ENCODE data around the gene HBEGF. TPM values are rescaled to one million over a fixed set of nuclear protein-coding genes. Genes with fewer than 3 reads are reported as not detected.

Gene HBEGF
- total and polyA plus RNA-seq, 5 experiments from 2014 or later: 0.06 to 0.44 (median 0.30) TPM; not detected in 2

- peaks cover 17 to 57% (median 44%) of the 10 kb centered on the region in 4 donors for H3K4me1 Mint-ChIP-seq
- POLR2A ChIA-PET: no interaction called here
- no peaks in the 10 kb centered on the region for H3K36me3 Mint-ChIP-seq
- peak overlapping the region in 8 of 10 donors; percentile 20 to 76 (median 63) for H3K27ac Mint-ChIP-seq
- no peaks in the 10 kb centered on the region for H3K9me3 Mint-ChIP-seq
- peak overlapping the region in 7 of 10 donors; percentile 27 to 74 (median 57) for H3K4me3 Mint-ChIP-seq
- peaks cover 0 to 1% (median under 1%) of the 10 kb centered on the region in 5 donors for H3K27me3 Mint-ChIP-seq
- no peak for ATAC-seq
- DNase-seq: no peak
These were observed 3.5 kb downstream of the HBEGF start for GRCh38 chr5:140342896-140343295.

GRCh38 chr5:140342287-140342686 is 4.1 kb downstream of the HBEGF start:
- POLR2A ChIA-PET: no interaction called here
- ATAC-seq: peak in 1 of 2 donors; percentile 20
- peaks cover 17 to 53% (median 42%) of the 10 kb centered on the region in 4 donors for H3K4me1 Mint-ChIP-seq

GRCh38 chr5:140341591-140341990 is 4.8 kb downstream of the HBEGF start:
- H3K27me3 Mint-ChIP-seq: no peaks in the 10 kb centered on the region
- DNase-seq (no peak), ATAC-seq (no peak)
- POLR2A ChIA-PET: no interaction called here
- H3K36me3 Mint-ChIP-seq: no peaks in the 10 kb centered on the region
- peak overlapping the region in 2 of 10 donors; percentile 41 to 67 for H3K4me3 Mint-ChIP-seq
- peaks cover 17 to 47% (median 38%) of the 10 kb centered on the region in 4 donors for H3K4me1 Mint-ChIP-seq
- peak overlapping the region in 3 of 10 donors; percentile 58 to 85 (median 76) for H3K27ac Mint-ChIP-seq
- no peaks in the 10 kb centered on the region for H3K9me3 Mint-ChIP-seq

More at GRCh38 chr5:140342287-140342686, 4.1 kb downstream of the HBEGF start:
- DNase-seq: peak in 2 of 10 donors; percentile 31 to 36
- Mint-ChIP-seq H3K27ac (peak overlapping the region; percentile 20 to 76 (median 66)), H3K27me3 (peaks cover 0 to 1% (median 0%) of the 10 kb centered on the region in 5 donors), H3K36me3 (no peaks in the 10 kb centered on the region), H3K9me3 (no peaks in the 10 kb centered on the region), H3K4me3 (peak overlapping the region; percentile 27 to 74 (median 54))

GRCh38 chr5:140340605-140341121 is 5.7 kb downstream of the HBEGF start:
- H3K9me3 Mint-ChIP-seq: no peaks in the 10 kb centered on the region
- no peaks in the 10 kb centered on the region for H3K36me3 Mint-ChIP-seq
- no peaks in the 10 kb centered on the region for H3K27me3 Mint-ChIP-seq
- peak overlapping the region in 1 of 10 donors; percentile 21 for H3K27ac Mint-ChIP-seq
- ATAC-seq (no peak), DNase-seq (no peak)
- POLR2A ChIA-PET: no interaction called here
- peaks cover 17 to 47% (median 36%) of the 10 kb centered on the region in 4 donors for H3K4me1 Mint-ChIP-seq
- H3K4me3 Mint-ChIP-seq: no peak overlapping the region

GRCh38 chr5:140339636-140340035 is 6.8 kb downstream of the HBEGF start:
- no peak overlapping the region for H3K4me3 Mint-ChIP-seq
- peaks cover 14 to 39% (median 30%) of the 10 kb centered on the region in 4 donors for H3K4me1 Mint-ChIP-seq
- DNase-seq (no peak), ATAC-seq (no peak)
- no peaks in the 10 kb centered on the region for H3K27me3 Mint-ChIP-seq
- no peak overlapping the region for H3K27ac Mint-ChIP-seq
- POLR2A ChIA-PET: no interaction called here
- H3K9me3 Mint-ChIP-seq: no peaks in the 10 kb centered on the region
- H3K36me3 Mint-ChIP-seq: no peaks in the 10 kb centered on the region

GRCh38 chr5:140338908-140339307 is 7.5 kb downstream of the HBEGF start:
- DNase-seq (no peak), ATAC-seq (no peak)
- Mint-ChIP-seq H3K4me3 (no peak overlapping the region), H3K9me3 (no peaks in the 10 kb centered on the region), H3K4me1 (peaks cover 12 to 34% (median 23%) of the 10 kb centered on the region in 4 donors), H3K27me3 (no peaks in the 10 kb centered on the region), H3K36me3 (peaks cover 0 to 1% (median 0%) of the 10 kb centered on the region in 3 donors), H3K27ac (peak overlapping the region in 2 of 10 donors; percentile 33 to 46)
- POLR2A ChIA-PET: no interaction called here

GRCh38 chr5:140338336-140338735 is 8.1 kb downstream of the HBEGF start:
- POLR2A ChIA-PET: no interaction called here
- ATAC-seq (no peak), DNase-seq (no peak)
- peaks cover 10 to 28% (median 18%) of the 10 kb centered on the region in 4 donors for H3K4me1 Mint-ChIP-seq
- H3K27ac Mint-ChIP-seq: peak overlapping the region in 1 of 10 donors; percentile 13
- no peaks in the 10 kb centered on the region for H3K9me3 Mint-ChIP-seq
- no peak overlapping the region for H3K4me3 Mint-ChIP-seq
- peaks cover 0 to 4% (median 0%) of the 10 kb centered on the region in 3 donors for H3K36me3 Mint-ChIP-seq
- no peaks in the 10 kb centered on the region for H3K27me3 Mint-ChIP-seq

GRCh38 chr5:140337880-140338279 is 8.5 kb downstream of the HBEGF start:
- Mint-ChIP-seq H3K27ac (no peak overlapping the region), H3K4me3 (no peak overlapping the region), H3K27me3 (no peaks in the 10 kb centered on the region), H3K36me3 (peaks cover 0 to 4% (median 0%) of the 10 kb centered on the region in 3 donors), H3K4me1 (peaks cover 10 to 24% (median 14%) of the 10 kb centered on the region in 4 donors), H3K9me3 (no peaks in the 10 kb centered on the region)
- DNase-seq: no peak
- POLR2A ChIA-PET: no interaction called here
- ATAC-seq: no peak

GRCh38 chr5:140336388-140336787 is 10.0 kb downstream of the HBEGF start:
- H3K4me3 Mint-ChIP-seq: no peak overlapping the region
- peaks cover 0 to 1% (median 0%) of the 10 kb centered on the region in 5 donors for H3K27me3 Mint-ChIP-seq
- peaks cover 0 to 4% (median 0%) of the 10 kb centered on the region in 3 donors for H3K36me3 Mint-ChIP-seq
- POLR2A ChIA-PET: no interaction called here
- no peak for DNase-seq
- no peaks in the 10 kb centered on the region for H3K9me3 Mint-ChIP-seq
- H3K4me1 Mint-ChIP-seq: peaks cover 0 to 9% (median 3%) of the 10 kb centered on the region in 4 donors
- peak overlapping the region in 2 of 10 donors; percentile 53 to 73 for H3K27ac Mint-ChIP-seq
- ATAC-seq: no peak

GRCh38 chr5:140331638-140332037 is 14.8 kb downstream of the HBEGF start:
- Mint-ChIP-seq H3K36me3 (peaks cover 0 to 4% (median 0%) of the 10 kb centered on the region in 3 donors), H3K4me3 (no peak overlapping the region), H3K9me3 (no peaks in the 10 kb centered on the region), H3K4me1 (no peaks in the 10 kb centered on the region), H3K27me3 (peaks cover 0 to 1% (median 0%) of the 10 kb centered on the region in 5 donors), H3K27ac (no peak overlapping the region)
- POLR2A ChIA-PET: no interaction called here
- ATAC-seq (no peak), DNase-seq (no peak)

GRCh38 chr5:140329739-140330481 is 16.5 kb downstream of the HBEGF start:
- DNase-seq: no peak
- no peaks in the 10 kb centered on the region for H3K4me1 Mint-ChIP-seq
- H3K9me3 Mint-ChIP-seq: no peaks in the 10 kb centered on the region
- no peak overlapping the region for H3K27ac Mint-ChIP-seq
- no peak overlapping the region for H3K4me3 Mint-ChIP-seq
- H3K36me3 Mint-ChIP-seq: peaks cover 0 to 4% (median 0%) of the 10 kb centered on the region in 3 donors
- ATAC-seq: no peak
- POLR2A ChIA-PET: no interaction called here
- peaks cover 0 to 1% (median 0%) of the 10 kb centered on the region in 5 donors for H3K27me3 Mint-ChIP-seq

- POLR2A ChIA-PET: no interaction called here
These were observed 18.2 kb downstream of the HBEGF start for GRCh38 chr5:140328036-140328764.

GRCh38 chr5:140327589-140327988 is 18.8 kb downstream of the HBEGF start:
- Mint-ChIP-seq H3K4me1 (peaks cover 0 to 2% (median 0%) of the 10 kb centered on the region in 4 donors), H3K27me3 (peaks cover 0 to 1% (median 0%) of the 10 kb centered on the region in 5 donors), H3K36me3 (no peaks in the 10 kb centered on the region), H3K4me3 (no peak overlapping the region), H3K9me3 (no peaks in the 10 kb centered on the region), H3K27ac (peak overlapping the region in 1 of 10 donors; percentile 58)
- POLR2A ChIA-PET: no interaction called here
- ATAC-seq: no peak
- DNase-seq: no peak

More at GRCh38 chr5:140328036-140328764, 18.2 kb downstream of the HBEGF start:
- H3K36me3 Mint-ChIP-seq: no peaks in the 10 kb centered on the region
- H3K9me3 Mint-ChIP-seq: no peaks in the 10 kb centered on the region
- no peak for ATAC-seq
- DNase-seq: no peak
- H3K27ac Mint-ChIP-seq: no peak overlapping the region
- peaks cover 0 to 1% (median 0%) of the 10 kb centered on the region in 5 donors for H3K27me3 Mint-ChIP-seq
- H3K4me1 Mint-ChIP-seq: peaks cover 0 to 2% (median 0%) of the 10 kb centered on the region in 4 donors
- H3K4me3 Mint-ChIP-seq: no peak overlapping the region

Data from naive thymus-derived CD8-positive, alpha-beta T cell (primary cell).